Central memory CD8-positive, alpha-beta T cell (primary cell): ENCODE measurements around the gene TCL1A.
"Not testable (repeated sequence)": the region's sequence is repeated elsewhere in the genome, so short reads cannot be mapped to it uniquely, and the experiment has no call there.

Source experiments
- ATAC-seq: fragments of 150-1000 bp; cut with Tn5 transposase; replicated peaks from 2 replicates; pipeline ENCODE4 v1.10.0; 2022; ENCODE audit warnings: mild to moderate bottlenecking, moderate FRiP score, moderate number of reproducible peaks; ENCODE audit not compliant: poor library complexity, severe bottlenecking; ENCODE audit errors: extremely low read depth
- DNase-seq, 2 donors: peaks; one replicate each; pipeline ENCODE4 v3.0.0; 2021; ENCODE audit warnings: low spot score in 2 of 2
- H3K27ac Mint-ChIP-seq: one replicate; pipeline ENCODE4 v1.8.0; 2022; ENCODE audit warnings: low read depth, mild to moderate bottlenecking, moderate library complexity, mixed read lengths
- H3K27me3 Mint-ChIP-seq: one replicate; pipeline ENCODE4 v1.8.0; 2022; ENCODE audit warnings: mixed read lengths
- H3K36me3 Mint-ChIP-seq: one replicate; pipeline ENCODE4 v1.8.0; 2022; ENCODE audit warnings: mild to moderate bottlenecking, moderate library complexity, mixed read lengths; ENCODE audit not compliant: insufficient read depth
- H3K4me1 Mint-ChIP-seq: one replicate; pipeline ENCODE4 v1.8.0; 2022; ENCODE audit warnings: mixed read lengths
- H3K4me3 Mint-ChIP-seq: one replicate; pipeline ENCODE4 v1.8.0; 2022; ENCODE audit warnings: mild to moderate bottlenecking, moderate library complexity, mixed read lengths
- H3K9me3 Mint-ChIP-seq: one replicate; pipeline ENCODE4 v1.8.0; 2022; ENCODE audit warnings: mixed read lengths

TCL1A gene

GRCh38 chr14:95729402-95730028, 15.6 kb upstream of the TCL1A start:
- H3K4me1 Mint-ChIP-seq, H3K9me3 Mint-ChIP-seq, ATAC-seq, H3K36me3 Mint-ChIP-seq, DNase-seq, H3K4me3 Mint-ChIP-seq, H3K27ac Mint-ChIP-seq: not testable (repeated sequence)
- peaks cover 97% of the 10 kb centered on the region for H3K27me3 Mint-ChIP-seq

GRCh38 chr14:95727056-95727700, 13.3 kb upstream of the TCL1A start:
- H3K9me3 Mint-ChIP-seq: peaks cover 13% of the 10 kb centered on the region
- ATAC-seq: no peak
- H3K4me3 Mint-ChIP-seq: no peak overlapping the region
- peaks cover 100% of the 10 kb centered on the region for H3K27me3 Mint-ChIP-seq
- H3K36me3 Mint-ChIP-seq: no peaks in the 10 kb centered on the region
- DNase-seq: no peak
- no peak overlapping the region for H3K27ac Mint-ChIP-seq
- no peaks in the 10 kb centered on the region for H3K4me1 Mint-ChIP-seq

GRCh38 chr14:95725685-95726336, 11.9 kb upstream of the TCL1A start:
- Mint-ChIP-seq H3K4me3 (no peak overlapping the region), H3K4me1 (no peaks in the 10 kb centered on the region), H3K36me3 (peaks cover 1% of the 10 kb centered on the region), H3K27me3 (peaks cover 91% of the 10 kb centered on the region), H3K9me3 (peaks cover 16% of the 10 kb centered on the region), H3K27ac (no peak overlapping the region)
- no peak for DNase-seq
- ATAC-seq: no peak

GRCh38 chr14:95722525-95723190, 8.7 kb upstream of the TCL1A start:
- DNase-seq (no peak), ATAC-seq (no peak)
- no peak overlapping the region for H3K4me3 Mint-ChIP-seq
- peaks cover 16% of the 10 kb centered on the region for H3K9me3 Mint-ChIP-seq
- H3K4me1 Mint-ChIP-seq: no peaks in the 10 kb centered on the region
- H3K27ac Mint-ChIP-seq: no peak overlapping the region
- peaks cover 84% of the 10 kb centered on the region for H3K27me3 Mint-ChIP-seq
- peaks cover 1% of the 10 kb centered on the region for H3K36me3 Mint-ChIP-seq

GRCh38 chr14:95712398-95712797, 1.5 kb downstream of the TCL1A start:
- peaks cover 2% of the 10 kb centered on the region for H3K36me3 Mint-ChIP-seq
- H3K27ac Mint-ChIP-seq: peak overlapping the region; percentile 15
- H3K9me3 Mint-ChIP-seq: no peaks in the 10 kb centered on the region
- ATAC-seq (no peak), DNase-seq (no peak)
- H3K27me3 Mint-ChIP-seq: peaks cover 39% of the 10 kb centered on the region
- H3K4me3 Mint-ChIP-seq: peak overlapping the region; percentile 44
- H3K4me1 Mint-ChIP-seq: no peaks in the 10 kb centered on the region

- DNase-seq: no peak
- Mint-ChIP-seq H3K4me1 (no peaks in the 10 kb centered on the region), H3K27me3 (peaks cover 45% of the 10 kb centered on the region), H3K9me3 (no peaks in the 10 kb centered on the region), H3K36me3 (peaks cover 2% of the 10 kb centered on the region), H3K27ac (no peak overlapping the region), H3K4me3 (no peak overlapping the region)
- no peak for ATAC-seq
Observed at GRCh38 chr14:95711476-95712176, 2.3 kb downstream of the TCL1A start.

- peaks cover 57% of the 10 kb centered on the region for H3K27me3 Mint-ChIP-seq
- ATAC-seq (no peak), DNase-seq (no peak)
- peaks cover 2% of the 10 kb centered on the region for H3K36me3 Mint-ChIP-seq
- H3K27ac Mint-ChIP-seq: no peak overlapping the region
- no peak overlapping the region for H3K4me3 Mint-ChIP-seq
- H3K4me1 Mint-ChIP-seq: no peaks in the 10 kb centered on the region
- H3K9me3 Mint-ChIP-seq: no peaks in the 10 kb centered on the region
Observed at GRCh38 chr14:95710106-95710505, 3.8 kb downstream of the TCL1A start.

- Mint-ChIP-seq H3K4me3 (no peak overlapping the region), H3K27me3 (peaks cover 70% of the 10 kb centered on the region), H3K36me3 (peaks cover 2% of the 10 kb centered on the region), H3K4me1 (no peaks in the 10 kb centered on the region), H3K27ac (no peak overlapping the region), H3K9me3 (no peaks in the 10 kb centered on the region)
- ATAC-seq: no peak
- DNase-seq: no peak
Observed at GRCh38 chr14:95707327-95707726, 6.6 kb downstream of the TCL1A start.

- Mint-ChIP-seq H3K4me1 (no peaks in the 10 kb centered on the region), H3K4me3 (no peak overlapping the region), H3K27me3 (peaks cover 77% of the 10 kb centered on the region), H3K27ac (no peak overlapping the region), H3K9me3 (no peaks in the 10 kb centered on the region), H3K36me3 (peaks cover 2% of the 10 kb centered on the region)
- no peak for DNase-seq
- ATAC-seq: no peak
Observed at GRCh38 chr14:95705518-95705917, 8.4 kb downstream of the TCL1A start.

- no peaks in the 10 kb centered on the region for H3K9me3 Mint-ChIP-seq
- no peaks in the 10 kb centered on the region for H3K4me1 Mint-ChIP-seq
- DNase-seq (no peak), ATAC-seq (no peak)
- H3K27me3 Mint-ChIP-seq: peaks cover 82% of the 10 kb centered on the region
- no peak overlapping the region for H3K4me3 Mint-ChIP-seq
- H3K27ac Mint-ChIP-seq: no peak overlapping the region
- peaks cover 1% of the 10 kb centered on the region for H3K36me3 Mint-ChIP-seq
Observed at GRCh38 chr14:95703805-95704204, 10.1 kb downstream of the TCL1A start.

GRCh38 chr14:95703341-95703740, 10.6 kb downstream of the TCL1A start:
- ATAC-seq (no peak), DNase-seq (no peak)
- no peak overlapping the region for H3K4me3 Mint-ChIP-seq
- peaks cover 1% of the 10 kb centered on the region for H3K36me3 Mint-ChIP-seq
- H3K27me3 Mint-ChIP-seq: peaks cover 84% of the 10 kb centered on the region
- no peaks in the 10 kb centered on the region for H3K9me3 Mint-ChIP-seq
- H3K27ac Mint-ChIP-seq: no peak overlapping the region
- H3K4me1 Mint-ChIP-seq: no peaks in the 10 kb centered on the region

- ATAC-seq (no peak), DNase-seq (no peak)
- H3K27ac Mint-ChIP-seq: no peak overlapping the region
- H3K36me3 Mint-ChIP-seq: peaks cover 1% of the 10 kb centered on the region
- peaks cover 94% of the 10 kb centered on the region for H3K27me3 Mint-ChIP-seq
- no peaks in the 10 kb centered on the region for H3K4me1 Mint-ChIP-seq
- no peak overlapping the region for H3K4me3 Mint-ChIP-seq
- no peaks in the 10 kb centered on the region for H3K9me3 Mint-ChIP-seq
Observed at GRCh38 chr14:95701846-95702221, 12.1 kb downstream of the TCL1A start.
